B cell (primary cell): ENCODE measurements around the gene HBA1.

ENCODE experiments used
- EZH2 ChIP-seq: IDR thresholded peaks from 2 replicates; pipeline ENCODE4 v1.6.1; 2012; ENCODE audit warnings: borderline replicate concordance, low read depth, mild to moderate bottlenecking, moderate library complexity, low read length; ENCODE audit not compliant: insufficient read depth, poor library complexity, severe bottlenecking
- TF ChIP-seq, protein P1 (sequence below): fragments of 200-600 bp; IDR thresholded peaks from one replicate; pipeline ENCODE4 v1.8.0; 2022; ENCODE audit warnings: antibody characterized with exemption, mild to moderate bottlenecking

DNA sequence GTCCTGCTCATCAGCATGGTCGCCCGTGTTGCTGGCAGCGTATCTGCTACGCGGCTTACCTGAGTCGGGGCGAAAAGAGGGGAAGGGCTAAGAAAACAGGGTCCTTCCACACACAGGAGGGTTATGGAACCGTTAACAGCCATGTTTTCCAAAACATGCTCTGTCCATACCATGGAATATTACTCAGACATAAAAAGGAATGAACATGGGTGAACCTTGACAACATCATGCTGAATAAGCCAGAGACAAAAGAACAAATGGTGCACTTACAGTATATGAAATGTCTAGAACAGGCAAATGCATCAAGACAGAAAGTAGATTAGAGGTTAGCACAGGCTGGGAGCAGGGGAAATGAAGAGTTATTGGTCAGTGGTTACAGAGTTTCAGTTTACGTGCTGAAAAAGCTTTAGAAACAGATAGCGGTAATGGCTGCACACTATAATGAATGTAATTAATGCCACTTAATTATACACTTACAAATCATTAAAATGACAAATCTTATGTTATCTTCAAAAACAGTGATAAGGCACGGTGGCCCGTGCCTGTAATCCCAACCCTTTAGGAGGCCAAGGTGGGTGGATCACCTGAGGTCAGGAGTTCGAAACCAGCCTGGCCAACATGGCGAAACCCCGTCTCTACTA lies 45.8 kb upstream of the HBA1 start:
- TF ChIP-seq, protein P1, sequence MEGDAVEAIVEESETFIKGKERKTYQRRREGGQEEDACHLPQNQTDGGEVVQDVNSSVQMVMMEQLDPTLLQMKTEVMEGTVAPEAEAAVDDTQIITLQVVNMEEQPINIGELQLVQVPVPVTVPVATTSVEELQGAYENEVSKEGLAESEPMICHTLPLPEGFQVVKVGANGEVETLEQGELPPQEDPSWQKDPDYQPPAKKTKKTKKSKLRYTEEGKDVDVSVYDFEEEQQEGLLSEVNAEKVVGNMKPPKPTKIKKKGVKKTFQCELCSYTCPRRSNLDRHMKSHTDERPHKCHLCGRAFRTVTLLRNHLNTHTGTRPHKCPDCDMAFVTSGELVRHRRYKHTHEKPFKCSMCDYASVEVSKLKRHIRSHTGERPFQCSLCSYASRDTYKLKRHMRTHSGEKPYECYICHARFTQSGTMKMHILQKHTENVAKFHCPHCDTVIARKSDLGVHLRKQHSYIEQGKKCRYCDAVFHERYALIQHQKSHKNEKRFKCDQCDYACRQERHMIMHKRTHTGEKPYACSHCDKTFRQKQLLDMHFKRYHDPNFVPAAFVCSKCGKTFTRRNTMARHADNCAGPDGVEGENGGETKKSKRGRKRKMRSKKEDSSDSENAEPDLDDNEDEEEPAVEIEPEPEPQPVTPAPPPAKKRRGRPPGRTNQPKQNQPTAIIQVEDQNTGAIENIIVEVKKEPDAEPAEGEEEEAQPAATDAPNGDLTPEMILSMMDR = no peak
- TF ChIP-seq EZH2 = no peak
